Prostate gland (tissue), 2 donors: ENCODE data around the gene SLC22A14.

Experiments
- POLR2A ChIP-seq: fragments of 450-650 bp; IDR thresholded peaks from one replicate; pipeline ENCODE4 v1.6.1; 2016; ENCODE audit warnings: antibody characterized with exemption, mild to moderate bottlenecking
- TF ChIP-seq, protein P1 (sequence below), 4 experiments: fragments of 200-600 bp in 2 of 4; fragments of 450-650 bp in 2 of 4; sonication (generic) in 2 of 4; IDR thresholded peaks; 1 replicate in 3 of 4; 2 replicates in 1 of 4; pipeline ENCODE4 v1.5.1; 2016 to 2019; ENCODE audit warnings: antibody characterized with exemption in 4 of 4, mild to moderate bottlenecking in 2 of 4, moderate library complexity in 2 of 4

DNA sequence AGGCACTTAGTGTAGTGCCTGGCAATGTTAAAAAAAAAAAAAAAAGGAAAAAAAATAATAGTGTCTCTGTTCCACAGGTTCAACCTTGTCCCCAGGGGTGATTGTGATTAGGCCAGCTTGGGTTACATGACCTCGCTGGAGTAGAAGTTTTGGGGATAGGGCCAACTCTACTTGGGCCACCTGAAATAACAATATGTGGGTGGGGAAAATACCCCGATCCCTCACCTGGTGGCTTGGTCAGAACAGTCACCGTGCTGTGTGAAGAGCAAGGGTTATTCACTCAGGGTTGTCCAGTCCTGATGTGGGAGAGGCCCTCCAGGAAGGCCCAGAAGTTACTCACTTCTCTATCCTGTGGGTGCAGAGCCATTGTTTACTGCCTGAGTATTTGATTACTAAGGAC lies 84.0 kb downstream of the SLC22A14 start:
- TF ChIP-seq POLR2A, result no peak
- TF ChIP-seq, protein P1, sequence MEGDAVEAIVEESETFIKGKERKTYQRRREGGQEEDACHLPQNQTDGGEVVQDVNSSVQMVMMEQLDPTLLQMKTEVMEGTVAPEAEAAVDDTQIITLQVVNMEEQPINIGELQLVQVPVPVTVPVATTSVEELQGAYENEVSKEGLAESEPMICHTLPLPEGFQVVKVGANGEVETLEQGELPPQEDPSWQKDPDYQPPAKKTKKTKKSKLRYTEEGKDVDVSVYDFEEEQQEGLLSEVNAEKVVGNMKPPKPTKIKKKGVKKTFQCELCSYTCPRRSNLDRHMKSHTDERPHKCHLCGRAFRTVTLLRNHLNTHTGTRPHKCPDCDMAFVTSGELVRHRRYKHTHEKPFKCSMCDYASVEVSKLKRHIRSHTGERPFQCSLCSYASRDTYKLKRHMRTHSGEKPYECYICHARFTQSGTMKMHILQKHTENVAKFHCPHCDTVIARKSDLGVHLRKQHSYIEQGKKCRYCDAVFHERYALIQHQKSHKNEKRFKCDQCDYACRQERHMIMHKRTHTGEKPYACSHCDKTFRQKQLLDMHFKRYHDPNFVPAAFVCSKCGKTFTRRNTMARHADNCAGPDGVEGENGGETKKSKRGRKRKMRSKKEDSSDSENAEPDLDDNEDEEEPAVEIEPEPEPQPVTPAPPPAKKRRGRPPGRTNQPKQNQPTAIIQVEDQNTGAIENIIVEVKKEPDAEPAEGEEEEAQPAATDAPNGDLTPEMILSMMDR (IDR thresholded peaks at IDR 0.05), result no peak
